ENCODE results near the gene ADCY9. TPM values are rescaled to one million over a fixed set of nuclear protein-coding genes. Genes with fewer than 3 reads are reported as not detected.

The ADCY9 gene
- total RNA-seq, 1 experiment from 2014 or later = 4.7 TPM

DNA sequence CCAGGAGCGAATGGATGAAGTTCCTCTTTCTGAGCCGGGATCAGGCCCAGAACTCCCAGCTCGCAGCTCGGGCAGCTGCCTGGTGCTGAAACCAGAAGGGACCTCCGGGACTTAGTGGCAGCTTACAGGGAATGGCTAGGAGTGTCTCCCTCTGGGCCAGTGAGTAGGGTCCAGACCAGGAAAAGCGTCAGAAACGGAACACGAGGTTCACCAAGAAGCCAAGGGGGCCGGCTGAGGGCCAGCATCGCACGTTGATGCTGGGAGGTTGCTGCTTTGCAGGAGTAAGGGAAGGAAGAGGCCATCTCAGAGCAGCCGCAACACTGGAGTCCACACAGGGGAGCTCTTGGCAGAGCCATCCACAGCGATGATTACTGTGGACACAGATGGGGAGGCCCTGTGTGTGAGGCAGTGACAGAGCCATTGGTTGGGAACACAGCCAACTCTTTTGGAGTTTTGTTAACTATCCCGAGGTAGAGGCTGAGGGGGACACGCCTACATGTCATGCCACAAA, 161.8 kb downstream of the ADCY9 start:
- Mint-ChIP-seq H3K4me1 (peaks cover 6 to 13% of the 10 kb centered on the region in 2 experiments; a peak in 3 of 4 replicates), H3K36me3 (ENCODE audit: insufficient read depth in 1 of 3, low read depth in 3 of 3) (no peaks in the 10 kb centered on the region), H3K9me3 (no peaks in the 10 kb centered on the region), H3K27me3 (ENCODE audit: low read depth) (peaks cover 4% of the 10 kb centered on the region), H3K27ac (0 out of 7 replicates have a peak overlapping the region, but pooled peaks of 1 of the 3 experiments have one; percentile 34), H3K4me3 (no peak overlapping the region)
- Histone ChIP-seq H4K91ac (ENCODE audit: insufficient read length, low read depth, low read length) (no peak overlapping the region), H2BK12ac (ENCODE audit: insufficient read length, low read depth, low read length) (no peak overlapping the region), H2BK120ac (ENCODE audit: low read depth, low read length, poor library complexity, severe bottlenecking) (no peak overlapping the region), H3K23ac (ENCODE audit: insufficient read length, low read depth, low read length) (no peak overlapping the region), H2BK5ac (ENCODE audit: insufficient read length, low read length) (no peak overlapping the region), H3K4me2 (ENCODE audit: insufficient read depth, insufficient read length, low read length) (no peak overlapping the region), H3K9me3 (ENCODE audit: control insufficient read depth, low read depth, low read length) (no peaks in the 10 kb centered on the region), H2BK20ac (ENCODE audit: low read depth, low read length, poor library complexity, severe bottlenecking) (no peak overlapping the region), H2BK15ac (ENCODE audit: low read depth, low read length) (no peak overlapping the region), H3K4ac (ENCODE audit: low read depth, low read length) (no peak overlapping the region), H3K23me2 (ENCODE audit: insufficient read length, low read depth, low read length, poor library complexity, severe bottlenecking) (no peaks in the 10 kb centered on the region), H3K27me3 (ENCODE audit: insufficient read depth, low read length) (no peaks in the 10 kb centered on the region), H3K56ac (ENCODE audit: insufficient read length, low read depth, low read length) (no peak overlapping the region), H4K5ac (ENCODE audit: insufficient read length, low read depth, low read length) (no peak overlapping the region), H2AK5ac (ENCODE audit: insufficient read length, low read length) (no peak overlapping the region), H3K14ac (ENCODE audit: insufficient read depth, low read length) (no peak overlapping the region), H3K79me1 (ENCODE audit: insufficient read depth, low read depth, low read length, poor library complexity, severe bottlenecking) (no peaks in the 10 kb centered on the region), H3K9ac (ENCODE audit: extremely low read depth, insufficient read length, low read length) (no peak overlapping the region), H3K79me2 (ENCODE audit: insufficient read depth, low read length) (no peaks in the 10 kb centered on the region), H3K4me1 (ENCODE audit: insufficient read depth, low read length) (no peaks in the 10 kb centered on the region), H3T11ph (ENCODE audit: low read length) (no peak overlapping the region), H4K20me1 (ENCODE audit: control insufficient read depth, insufficient read depth, insufficient read length) (no peaks in the 10 kb centered on the region), H3K18ac (ENCODE audit: insufficient read length, low read depth, low read length) (no peak overlapping the region), H2AFZ (ENCODE audit: low read length) (no peak overlapping the region), H4K8ac (replicated peaks; ENCODE audit: insufficient read length, low read depth, low read length) (no peak overlapping the region), H3K27ac (ENCODE audit: insufficient read length, low read depth, low read length) (no peak overlapping the region)
- DNase-seq = no peak
- TF ChIP-seq, protein P1, sequence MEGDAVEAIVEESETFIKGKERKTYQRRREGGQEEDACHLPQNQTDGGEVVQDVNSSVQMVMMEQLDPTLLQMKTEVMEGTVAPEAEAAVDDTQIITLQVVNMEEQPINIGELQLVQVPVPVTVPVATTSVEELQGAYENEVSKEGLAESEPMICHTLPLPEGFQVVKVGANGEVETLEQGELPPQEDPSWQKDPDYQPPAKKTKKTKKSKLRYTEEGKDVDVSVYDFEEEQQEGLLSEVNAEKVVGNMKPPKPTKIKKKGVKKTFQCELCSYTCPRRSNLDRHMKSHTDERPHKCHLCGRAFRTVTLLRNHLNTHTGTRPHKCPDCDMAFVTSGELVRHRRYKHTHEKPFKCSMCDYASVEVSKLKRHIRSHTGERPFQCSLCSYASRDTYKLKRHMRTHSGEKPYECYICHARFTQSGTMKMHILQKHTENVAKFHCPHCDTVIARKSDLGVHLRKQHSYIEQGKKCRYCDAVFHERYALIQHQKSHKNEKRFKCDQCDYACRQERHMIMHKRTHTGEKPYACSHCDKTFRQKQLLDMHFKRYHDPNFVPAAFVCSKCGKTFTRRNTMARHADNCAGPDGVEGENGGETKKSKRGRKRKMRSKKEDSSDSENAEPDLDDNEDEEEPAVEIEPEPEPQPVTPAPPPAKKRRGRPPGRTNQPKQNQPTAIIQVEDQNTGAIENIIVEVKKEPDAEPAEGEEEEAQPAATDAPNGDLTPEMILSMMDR (conservative IDR thresholded peaks at IDR 0.05) = no peak
- no CpG with 5 or more reads among the region's 15 CpGs for WGBS (ENCODE audit: extremely low coverage, insufficient read length, low lambda C conversion rate)

Measured in H9 (cell line).